ENCODE results near the gene RRAD. TPM values are rescaled to one million over a fixed set of nuclear protein-coding genes. Genes with fewer than 3 reads are reported as not detected.
"Not testable (repeated sequence)": the region's sequence is repeated elsewhere in the genome, so short reads cannot be mapped to it uniquely, and the experiment has no call there.

RRAD gene
- polyA plus RNA-seq, 2 of the 4 experiments (the other 2 are of a cell fraction): 0.75 to 2.2 TPM

- no peak for FAIRE-seq
- ChIA-PET CTCF (interaction anchor here (0.7 to 2.2 kb wide), 16 partner anchors 12 to 251 kb away, joined by 3 to 10 read pairs (median 3); partner anchors contain the start of gene RRAD), POLR2A (no interaction called here)
- no peak for DNase-seq (ENCODE audit: low read depth in 1 of 2, low spot score in 1 of 2)
- no peak for TF ChIP-seq HMGXB4 (CRISPR knock-in tag; IDR thresholded peaks at IDR 0.05; ENCODE audit: borderline replicate concordance)
- TF ChIP-seq ZNF302 (CRISPR knock-in tag; IDR thresholded peaks at IDR 0.05): no peak
- no peak for TF ChIP-seq MAZ (IDR thresholded peaks at IDR 0.05; ENCODE audit: borderline replicate concordance, low read depth, low read length)
- TF ChIP-seq EHF (CRISPR knock-in tag; IDR thresholded peaks at IDR 0.05): no peak
- no peak for TF ChIP-seq BHLHE40 (IDR thresholded peaks at IDR 0.05; ENCODE audit: low read depth, low read length)
- no peak for TF ChIP-seq POLR2AphosphoS2 (conservative IDR thresholded peaks at IDR 0.05; ENCODE audit: low read length)
- no peak for TF ChIP-seq HOXB13 (CRISPR knock-in tag; IDR thresholded peaks at IDR 0.05; ENCODE audit: low read depth)
- TF ChIP-seq POLR2A (IDR thresholded peaks at IDR 0.05; ENCODE audit: low read length): no peak
- TF ChIP-seq HOXB5 (CRISPR knock-in tag; IDR thresholded peaks at IDR 0.05): no peak
- no peak for TF ChIP-seq CHD4 (IDR thresholded peaks at IDR 0.05; ENCODE audit: borderline replicate concordance)
- TF ChIP-seq ZC3H11A (IDR thresholded peaks at IDR 0.05): no peak
- TF ChIP-seq TP53 (CRISPR knock-in tag; IDR thresholded peaks at IDR 0.05): no peak
- no peak for TF ChIP-seq FOXS1 (CRISPR knock-in tag; IDR thresholded peaks at IDR 0.05)
- no peak for TF ChIP-seq KDM1A (IDR thresholded peaks at IDR 0.05; ENCODE audit: low read depth)
- no peak for TF ChIP-seq EHMT2 (IDR thresholded peaks at IDR 0.05; ENCODE audit: low read depth)
- TF ChIP-seq FOSL2 (IDR thresholded peaks at IDR 0.05): no peak
- TF ChIP-seq FOSL2 (CRISPR knock-in tag; IDR thresholded peaks at IDR 0.05): no peak
- TF ChIP-seq, protein P1, sequence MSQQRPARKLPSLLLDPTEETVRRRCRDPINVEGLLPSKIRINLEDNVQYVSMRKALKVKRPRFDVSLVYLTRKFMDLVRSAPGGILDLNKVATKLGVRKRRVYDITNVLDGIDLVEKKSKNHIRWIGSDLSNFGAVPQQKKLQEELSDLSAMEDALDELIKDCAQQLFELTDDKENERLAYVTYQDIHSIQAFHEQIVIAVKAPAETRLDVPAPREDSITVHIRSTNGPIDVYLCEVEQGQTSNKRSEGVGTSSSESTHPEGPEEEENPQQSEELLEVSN (IDR thresholded peaks at IDR 0.05; ENCODE audit: borderline replicate concordance, low read depth): no peak
- peak in 1 of 2 experiments; percentile 21; a peak in 3 of 6 replicates for ATAC-seq
- WGBS (ENCODE audit: missing lambda C conversion rate): 65% methylated on average over 7 of the region's 7 CpGs
- Histone ChIP-seq H3K4me1 (0 out of 3 replicates have a peak, but pooled peaks cover 4% of the 10 kb centered on the region), H3K4me3 (no peak overlapping the region), H3K9me3 (peaks cover 5% of the 10 kb centered on the region; the same call in 1 of the 3 replicates), H3K27ac (no peak overlapping the region), H3K4me2 (no peak overlapping the region)
These were observed 21.2 kb upstream of the RRAD start for GRCh38 chr16:66946541-66946940.

DNA sequence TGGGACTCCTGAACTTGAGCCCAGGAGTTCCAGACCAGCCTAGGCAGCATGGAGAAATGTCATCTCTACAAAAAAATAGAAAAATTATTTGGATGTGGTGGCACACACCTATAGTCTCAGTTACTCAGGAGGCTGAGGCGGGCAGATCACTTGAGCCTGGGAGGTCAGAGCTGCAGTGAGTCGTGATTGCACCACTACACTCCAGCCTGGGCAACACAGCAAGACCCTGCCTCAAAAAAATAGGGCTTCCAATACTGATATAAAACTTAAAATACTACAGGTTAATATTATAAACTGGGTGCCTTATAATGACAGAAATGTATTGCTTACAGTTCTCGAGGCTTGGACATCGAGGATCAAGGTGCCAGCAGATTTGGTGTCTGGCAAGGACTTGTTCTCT is 20.6 kb upstream of the RRAD start:
- ATAC-seq (no peak), FAIRE-seq (no peak), DNase-seq (ENCODE audit: low read depth in 1 of 2, low spot score in 1 of 2) (no peak)
- no peak overlapping the region for H3K4me3 ChIP-seq
- 89% methylated on average over 4 of the region's 4 CpGs for whole genome bisulfite sequencing (ENCODE audit: missing lambda C conversion rate)
- TF ChIP-seq HDAC2 (IDR thresholded peaks at IDR 0.05) (no peak), HOXB13 (CRISPR knock-in tag; IDR thresholded peaks at IDR 0.05; ENCODE audit: low read depth) (no peak), BHLHE40 (IDR thresholded peaks at IDR 0.05; ENCODE audit: low read depth, low read length) (no peak), FOXS1 (CRISPR knock-in tag; IDR thresholded peaks at IDR 0.05) (no peak), CTCF (IDR thresholded peaks at IDR 0.05) (no peak), MAZ (IDR thresholded peaks at IDR 0.05; ENCODE audit: borderline replicate concordance, low read depth, low read length) (no peak), FOSL2 (IDR thresholded peaks at IDR 0.05) (no peak), FOSL2 (CRISPR knock-in tag; IDR thresholded peaks at IDR 0.05) (no peak), NPAS2 (CRISPR knock-in tag; IDR thresholded peaks at IDR 0.05; ENCODE audit: borderline replicate concordance) (no peak), CEBPB (IDR thresholded peaks at IDR 0.05) (no peak), RCOR1 (IDR thresholded peaks at IDR 0.05; ENCODE audit: low read depth, low read length) (no peak)
- TF ChIP-seq, protein P2, sequence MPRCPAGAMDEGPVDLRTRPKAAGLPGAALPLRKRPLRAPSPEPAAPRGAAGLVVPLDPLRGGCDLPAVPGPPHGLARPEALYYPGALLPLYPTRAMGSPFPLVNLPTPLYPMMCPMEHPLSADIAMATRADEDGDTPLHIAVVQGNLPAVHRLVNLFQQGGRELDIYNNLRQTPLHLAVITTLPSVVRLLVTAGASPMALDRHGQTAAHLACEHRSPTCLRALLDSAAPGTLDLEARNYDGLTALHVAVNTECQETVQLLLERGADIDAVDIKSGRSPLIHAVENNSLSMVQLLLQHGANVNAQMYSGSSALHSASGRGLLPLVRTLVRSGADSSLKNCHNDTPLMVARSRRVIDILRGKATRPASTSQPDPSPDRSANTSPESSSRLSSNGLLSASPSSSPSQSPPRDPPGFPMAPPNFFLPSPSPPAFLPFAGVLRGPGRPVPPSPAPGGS (IDR thresholded peaks at IDR 0.05): no peak
- TF ChIP-seq, protein P1 (IDR thresholded peaks at IDR 0.05; ENCODE audit: borderline replicate concordance, low read depth): no peak
- H3K4me2 ChIP-seq: no peak overlapping the region
- no peaks in the 10 kb centered on the region; the same call in 2 of the 3 replicates for H3K9me3 ChIP-seq
- CTCF ChIA-PET: interaction anchor here (0.7 to 2.8 kb wide), 14 partner anchors 13 to 209 kb away, joined by 3 to 10 read pairs (median 3); partner anchors contain the start of genes CES3 and RRAD
- POLR2A ChIA-PET: no interaction called here
- no peak overlapping the region for H3K27ac ChIP-seq
- 0 out of 3 replicates have a peak, but pooled peaks cover 4% of the 10 kb centered on the region for H3K4me1 ChIP-seq

- DNase-seq (ENCODE audit: low read depth in 1 of 2, low spot score in 1 of 2); H3K4me3 ChIP-seq; H3K27ac ChIP-seq; H3K4me2 ChIP-seq; POLR2A ChIA-PET; H3K9me3 ChIP-seq; FAIRE-seq; ATAC-seq; H3K4me1 ChIP-seq: not testable (repeated sequence)
- CTCF ChIA-PET: interaction anchor here (1.1 to 3.4 kb wide), 8 partner anchors 8 to 210 kb away, joined by 3 to 18 read pairs (median 6); partner anchors contain the start of gene CES3
- 90% methylated on average over 9 of the region's 9 CpGs for WGBS (ENCODE audit: missing lambda C conversion rate)
These were observed 19.6 kb upstream of the RRAD start for GRCh38 chr16:66944971-66945370.
